ENCODE results near the gene DLGAP1. TPM values are rescaled to one million over a fixed set of nuclear protein-coding genes. Genes with fewer than 3 reads are reported as not detected.

The DLGAP1 gene
- total RNA-seq, 1 donor from 2014 or later = 7.2 TPM

DNA sequence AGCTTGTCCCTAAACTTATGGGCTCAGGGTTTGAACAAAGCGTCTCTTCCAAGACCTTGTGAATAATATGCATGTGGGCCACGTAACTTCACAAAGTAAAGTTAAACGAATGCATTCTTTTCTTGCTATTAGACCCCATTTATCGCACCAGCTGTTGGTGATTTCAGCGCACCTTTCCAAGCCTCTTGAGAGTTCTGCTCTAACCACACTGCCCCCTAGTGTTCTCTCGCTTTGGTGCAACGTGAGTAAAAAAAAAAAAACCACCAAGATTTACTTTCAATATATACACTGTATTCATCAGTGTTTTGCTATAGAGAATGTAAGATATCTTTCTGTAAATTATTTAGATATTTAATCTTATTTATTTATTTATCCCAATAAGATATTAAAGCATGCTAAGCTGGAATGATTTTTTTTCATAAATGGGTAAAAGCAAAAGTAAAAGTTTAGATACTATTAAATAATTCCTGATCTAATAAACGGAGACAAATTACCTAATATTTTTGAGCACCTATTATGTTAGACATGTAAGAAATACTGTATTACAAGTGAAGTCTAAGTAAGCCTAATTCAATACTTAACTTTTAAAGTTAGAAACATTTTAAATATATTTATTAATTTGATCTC is 459.5 kb downstream of the DLGAP1 start:
- peak; percentile 73 for DNase-seq (ENCODE audit: low read depth)

DNA sequence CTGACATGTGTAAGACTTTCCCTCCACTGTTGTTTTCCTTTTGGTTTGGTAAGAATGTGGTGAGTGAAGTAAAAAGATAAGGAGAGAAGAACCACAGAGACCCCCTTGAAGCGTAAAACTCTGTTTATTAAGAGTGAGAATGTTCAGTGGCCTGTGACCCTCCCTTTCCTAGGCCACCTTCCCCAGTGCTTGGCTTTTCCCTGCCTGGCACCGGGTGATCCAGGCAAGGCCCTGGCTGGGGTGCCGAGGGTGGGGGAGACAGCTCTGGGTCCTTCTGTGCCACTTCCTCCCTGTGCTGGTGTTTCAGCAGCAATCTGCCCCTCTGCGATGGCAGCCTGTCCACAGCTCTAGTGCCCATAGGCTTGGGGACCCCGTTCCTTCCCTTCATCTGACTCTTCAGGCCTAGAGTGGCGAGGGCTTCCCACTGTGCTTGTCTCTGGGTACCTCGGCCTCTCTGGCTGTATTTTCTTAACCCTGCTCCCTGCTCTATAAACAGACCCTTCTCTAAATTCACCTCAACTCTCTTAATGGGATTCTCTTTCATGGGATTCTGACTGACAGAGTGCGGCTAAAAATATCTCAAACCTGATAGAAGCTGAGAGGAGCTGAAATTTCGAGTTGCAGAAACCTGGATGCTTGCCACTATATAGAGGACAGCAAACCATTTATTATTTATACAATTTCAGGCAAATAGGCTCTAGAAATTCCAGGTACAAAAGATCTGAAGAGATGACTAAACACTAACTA is 461.0 kb downstream of the DLGAP1 start:
- DNase-seq (ENCODE audit: low read depth) = no peak

DNA sequence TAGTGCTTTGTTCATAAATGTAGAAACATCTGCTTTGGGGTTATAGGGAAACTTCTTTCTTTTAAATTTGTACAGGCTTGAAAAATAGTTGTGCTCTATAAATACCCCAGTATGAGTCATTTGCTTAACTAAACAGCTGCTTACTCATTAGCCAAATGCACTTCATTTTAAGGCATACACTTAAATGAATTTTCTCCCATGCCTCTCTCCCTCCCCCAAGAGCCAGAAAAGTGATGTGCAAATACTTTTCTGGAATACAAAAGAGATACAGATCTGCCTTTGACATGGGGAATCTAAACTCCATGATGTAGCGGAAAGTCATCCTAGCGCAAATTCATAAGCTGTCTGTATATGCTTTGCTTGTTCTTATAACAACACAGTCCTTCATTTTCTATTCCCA is 469.4 kb downstream of the DLGAP1 start:
- DNase-seq (ENCODE audit: low read depth) = peak; percentile 89

DNA sequence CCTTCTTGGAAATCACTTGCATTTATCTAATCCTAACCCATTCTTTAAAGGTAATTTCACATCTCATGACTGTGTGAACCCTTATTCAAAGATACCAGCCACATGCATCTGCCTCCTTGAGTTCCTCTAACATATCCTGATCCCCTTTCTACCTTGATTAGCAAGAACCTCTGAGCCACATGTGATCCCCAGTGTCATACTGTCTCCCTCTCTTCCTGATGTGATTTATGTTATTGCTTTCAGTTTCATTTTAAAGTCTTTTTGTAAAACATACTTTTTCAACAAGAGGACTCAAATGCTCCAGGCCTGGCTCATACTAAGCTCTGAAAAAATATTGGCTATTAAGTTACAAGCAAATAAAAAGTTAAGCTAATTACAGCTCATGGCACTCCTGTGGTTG is 470.1 kb downstream of the DLGAP1 start:
- peak; percentile 33 for DNase-seq (ENCODE audit: low read depth)

DNA sequence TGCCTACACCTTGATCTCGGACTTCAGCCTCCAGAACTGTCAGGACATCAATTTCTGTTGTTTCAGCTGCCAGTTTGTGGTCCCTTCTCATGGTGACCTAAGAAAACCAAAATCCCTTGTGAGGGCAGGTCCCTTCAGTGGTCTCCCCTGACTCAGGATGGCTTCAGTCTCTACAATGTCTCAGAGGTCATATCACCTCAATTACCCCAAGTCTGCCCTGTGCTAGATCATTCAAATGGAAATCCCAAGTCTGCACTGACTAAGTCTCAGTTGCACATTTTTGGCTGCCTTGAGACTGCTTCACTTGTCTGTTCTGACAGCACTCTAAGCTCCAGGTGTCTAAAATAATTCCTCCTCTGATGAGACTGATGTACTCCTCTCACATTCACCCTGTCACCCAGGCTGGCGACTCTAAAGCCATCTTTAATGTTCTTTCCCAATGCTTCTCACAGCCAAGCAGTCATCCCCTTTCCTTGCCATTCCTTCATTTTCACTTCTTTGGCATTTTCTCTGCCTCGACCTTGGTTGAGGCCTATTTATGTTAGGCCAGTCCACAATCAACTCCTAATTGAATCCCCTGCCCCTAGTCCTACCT is 470.8 kb downstream of the DLGAP1 start:
- no peak for DNase-seq (ENCODE audit: low read depth)

DNA sequence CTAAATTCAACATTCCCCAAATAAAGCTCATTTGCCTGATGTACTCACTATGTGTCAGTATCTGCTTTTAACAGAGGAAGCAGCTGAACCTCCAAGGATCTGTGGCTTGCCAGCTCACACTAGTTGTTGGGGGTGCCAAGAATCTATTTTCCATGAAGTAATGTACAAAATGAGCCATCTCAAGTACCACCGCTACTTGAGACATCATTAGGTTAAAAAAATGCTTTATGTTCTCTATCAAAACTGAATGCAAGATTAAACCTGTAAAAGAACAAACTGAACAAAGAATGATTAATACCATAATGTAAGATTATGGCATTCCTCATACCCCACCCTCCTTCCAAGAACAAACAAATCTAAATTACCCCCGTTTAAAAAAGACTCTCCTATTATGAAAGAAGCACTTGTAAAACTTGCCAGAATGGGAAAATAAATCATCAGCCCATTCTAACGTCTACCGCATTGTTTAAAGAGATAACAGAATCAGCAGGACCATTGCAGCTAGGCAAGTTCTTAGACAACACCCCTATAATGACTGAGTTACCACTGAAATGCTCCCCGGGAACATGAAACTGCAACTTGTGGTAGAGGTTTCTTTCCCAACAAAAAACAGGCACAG is 471.6 kb downstream of the DLGAP1 start:
- DNase-seq (ENCODE audit: low read depth) = peak; percentile 61

DNA sequence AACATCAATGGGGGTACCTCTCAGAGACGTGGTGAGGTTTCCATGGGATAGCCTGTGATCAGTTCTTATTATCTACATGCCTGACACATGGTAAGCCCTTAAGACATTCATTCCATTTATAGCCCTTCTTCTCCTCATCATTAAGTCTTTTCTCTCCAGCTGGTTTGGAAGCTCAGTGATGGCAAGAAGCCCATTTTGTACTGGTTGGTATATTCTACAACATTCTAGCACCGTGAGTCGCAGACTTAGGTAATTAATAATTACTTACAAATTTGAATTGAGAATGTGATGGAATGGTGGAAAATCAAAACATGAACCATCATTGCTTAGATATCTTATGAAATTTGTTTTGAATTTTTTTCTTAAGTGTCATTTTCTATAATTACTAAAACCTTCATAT is 472.6 kb downstream of the DLGAP1 start:
- peak; percentile 43 for DNase-seq (ENCODE audit: low read depth)

DNA sequence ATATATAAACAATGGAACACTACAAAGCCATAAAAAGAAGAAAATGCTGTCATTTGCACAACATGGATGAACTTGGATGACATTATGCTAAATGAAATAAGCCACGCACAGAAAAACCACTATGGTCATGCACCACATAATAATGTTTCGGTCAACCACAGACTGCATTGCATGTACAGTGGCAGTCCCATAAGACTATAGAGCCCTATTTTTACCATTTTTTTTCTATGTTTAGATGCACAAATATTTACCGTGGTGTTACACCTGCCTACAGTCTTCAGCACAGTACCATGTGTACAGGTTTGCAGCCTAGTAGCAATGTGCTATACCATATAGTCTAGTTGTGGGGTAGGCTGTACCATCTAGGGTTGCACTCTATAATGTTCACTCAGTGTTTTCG is 476.1 kb downstream of the DLGAP1 start:
- no peak for DNase-seq (ENCODE audit: low read depth)

DNA sequence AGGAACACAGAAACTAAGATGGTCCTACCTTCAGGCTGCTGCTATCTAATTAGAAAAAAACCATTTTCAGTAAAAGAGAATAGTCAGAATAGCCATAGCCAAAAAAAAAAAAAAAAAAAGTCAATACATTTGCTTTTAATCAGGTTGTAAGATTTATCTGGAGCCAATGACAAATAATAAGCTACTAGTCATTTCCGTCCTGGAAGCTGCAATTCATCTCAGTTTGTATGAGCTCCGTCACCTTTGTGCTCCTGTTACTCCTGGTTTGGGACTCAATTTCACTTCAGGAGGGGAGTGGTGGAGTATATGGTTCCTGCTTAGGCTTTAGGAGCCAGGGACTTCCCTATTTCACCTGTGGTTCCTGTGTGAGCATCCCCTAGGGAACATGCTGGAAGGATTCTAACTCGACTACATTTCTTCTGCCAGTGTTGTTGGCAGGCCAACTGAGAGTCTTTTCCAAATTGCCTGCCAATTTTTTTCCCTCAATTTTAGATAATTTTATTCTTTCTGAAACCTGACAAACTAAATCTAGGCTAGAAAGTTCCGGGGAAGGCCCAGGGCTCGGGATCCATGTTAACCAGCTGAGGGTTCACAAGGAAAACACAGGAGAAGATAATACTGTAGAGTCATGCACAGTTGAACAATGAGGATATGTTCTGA is 481.8 kb downstream of the DLGAP1 start:
- no peak for DNase-seq (ENCODE audit: low read depth)

DNA sequence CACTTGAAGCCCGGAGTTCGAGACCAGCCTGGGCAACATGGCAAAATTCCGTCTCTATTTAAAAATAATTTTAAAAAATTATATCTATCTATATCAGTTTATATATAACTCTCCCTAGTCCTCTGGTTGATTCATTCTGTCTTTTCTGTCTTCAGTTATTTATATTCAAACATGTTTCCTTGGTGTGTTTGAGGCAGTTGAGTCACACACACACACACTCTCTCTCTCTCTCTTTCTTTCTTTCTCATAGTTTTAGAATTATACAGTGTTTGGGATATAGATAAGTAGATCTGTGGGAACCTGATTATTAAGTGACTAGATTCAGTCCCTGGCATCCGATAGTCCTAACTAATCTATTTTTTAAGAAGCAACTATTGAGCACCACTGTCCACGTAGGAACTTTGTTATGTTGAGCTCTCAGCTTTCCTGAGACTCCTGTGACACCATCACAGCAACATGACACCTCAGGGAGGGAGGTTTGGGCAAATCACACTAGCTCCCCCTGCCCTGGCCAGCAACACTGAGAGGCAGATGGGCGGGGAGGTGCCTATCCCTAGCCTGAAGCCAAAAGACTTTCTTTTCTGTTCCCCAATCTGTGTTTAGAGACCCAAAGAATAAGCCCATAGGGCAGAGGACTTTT is 482.7 kb downstream of the DLGAP1 start:
- no peak for DNase-seq (ENCODE audit: low read depth)

DNA sequence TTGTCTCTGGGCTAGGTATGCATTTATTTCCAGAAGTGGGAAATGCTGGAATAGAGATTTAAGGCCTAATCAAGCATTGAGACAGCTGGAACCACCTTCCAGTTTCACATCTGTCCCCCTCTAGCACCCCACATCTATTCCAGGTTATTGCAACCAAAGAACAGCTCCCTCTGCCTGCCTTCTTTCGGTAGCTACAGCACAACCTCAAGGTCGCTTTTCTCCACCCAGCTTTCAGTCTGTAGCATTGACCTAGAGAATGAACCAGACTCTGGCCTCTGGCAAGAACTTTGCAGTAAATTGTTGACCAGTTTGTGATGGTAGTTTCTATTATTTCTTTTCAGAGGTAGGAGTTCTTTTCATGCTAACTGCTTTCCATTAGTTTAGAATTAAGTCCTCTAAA is 484.2 kb downstream of the DLGAP1 start:
- DNase-seq (ENCODE audit: low read depth) = peak; percentile 57

DNA sequence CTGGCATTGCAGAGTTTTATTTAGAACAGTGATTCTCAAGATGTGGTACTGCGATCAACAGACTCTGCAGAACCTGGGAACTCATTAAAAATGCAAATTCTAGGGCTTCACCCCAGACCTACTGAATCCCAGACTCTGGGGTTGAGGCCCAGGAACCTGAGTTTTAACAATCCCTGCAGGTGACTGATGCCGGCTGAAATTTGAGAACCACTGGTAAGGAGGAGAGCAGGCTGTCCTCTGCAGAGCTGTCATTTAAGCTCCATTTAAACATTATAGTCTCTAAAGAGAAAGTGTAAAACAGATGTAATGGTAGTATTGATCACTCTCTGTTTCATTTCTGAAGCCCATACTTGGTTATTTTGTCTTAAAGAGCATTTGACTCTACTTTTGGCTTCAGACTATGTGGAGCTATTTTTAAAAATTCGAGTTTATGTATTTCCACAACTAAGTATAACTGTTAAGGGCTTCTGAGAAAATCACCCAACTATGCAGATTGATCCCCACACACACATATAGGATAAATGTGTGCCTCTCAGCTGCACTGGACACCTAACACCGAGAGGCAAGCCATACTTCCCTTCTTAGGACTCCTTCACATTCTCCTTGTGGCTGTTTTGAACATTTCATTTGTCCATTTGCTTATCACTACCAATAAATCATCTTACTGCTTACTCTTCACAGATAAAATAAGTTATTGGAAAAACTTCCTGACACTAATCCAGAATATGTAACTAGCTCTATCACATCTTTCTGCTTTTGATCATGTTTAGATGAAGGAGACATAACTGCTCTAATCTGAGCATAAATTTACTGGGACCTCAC is 487.5 kb downstream of the DLGAP1 start:
- no peak for DNase-seq (ENCODE audit: low read depth)

DNA sequence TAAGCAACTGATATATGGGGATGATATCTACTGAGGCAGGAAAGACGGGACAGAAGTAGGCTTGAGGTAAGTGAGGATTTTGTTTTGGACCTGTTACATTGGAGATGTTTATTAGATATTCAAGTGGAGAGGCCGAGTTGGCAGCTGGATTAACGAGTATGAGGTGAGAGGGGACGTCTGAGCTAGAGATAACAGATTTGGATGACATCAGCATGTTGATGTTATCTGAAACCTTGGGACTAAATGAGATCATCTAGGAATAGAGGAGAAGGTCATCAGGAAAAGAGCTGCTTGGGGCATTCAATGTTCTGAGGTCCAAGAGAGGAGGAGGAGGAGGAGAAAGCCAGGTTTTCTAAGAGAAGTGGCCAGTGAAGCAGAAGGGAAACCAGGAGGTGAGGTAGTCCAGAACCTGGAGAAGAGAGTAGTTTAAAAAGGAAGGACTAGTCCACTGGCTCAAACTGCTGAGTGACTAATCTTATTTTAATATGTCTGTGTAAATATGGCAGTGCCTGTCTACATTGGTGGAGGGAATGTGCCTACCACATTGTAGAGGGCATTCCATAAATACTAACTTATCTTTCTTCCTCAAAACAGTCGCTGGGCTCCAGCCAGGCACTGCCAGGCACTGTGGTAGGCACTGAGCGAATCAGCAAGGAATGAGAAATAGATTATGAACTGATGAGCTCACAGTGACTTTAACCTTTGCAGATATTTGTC is 488.3 kb downstream of the DLGAP1 start:
- DNase-seq (ENCODE audit: low read depth) = peak; percentile 38

DNA sequence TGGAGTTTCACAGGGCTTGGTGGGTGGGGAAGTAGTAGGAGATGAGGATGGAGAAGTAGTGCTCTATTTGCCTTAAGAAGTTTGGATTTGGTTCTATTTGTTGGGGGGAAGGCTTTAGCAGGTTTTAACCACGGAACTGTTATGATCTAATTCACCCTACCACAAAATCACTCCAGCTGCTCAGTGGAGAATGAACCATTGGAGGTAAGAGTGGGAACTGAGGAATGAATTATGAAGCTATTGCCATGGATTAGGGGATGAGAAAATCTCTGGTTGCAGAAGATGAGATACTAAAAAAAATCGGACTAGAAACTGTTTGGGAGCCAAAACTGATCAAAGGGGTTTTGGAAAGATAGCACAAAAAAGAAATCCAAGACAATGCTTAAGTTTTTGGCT is 488.9 kb downstream of the DLGAP1 start:
- DNase-seq (ENCODE audit: low read depth) = no peak

DNA sequence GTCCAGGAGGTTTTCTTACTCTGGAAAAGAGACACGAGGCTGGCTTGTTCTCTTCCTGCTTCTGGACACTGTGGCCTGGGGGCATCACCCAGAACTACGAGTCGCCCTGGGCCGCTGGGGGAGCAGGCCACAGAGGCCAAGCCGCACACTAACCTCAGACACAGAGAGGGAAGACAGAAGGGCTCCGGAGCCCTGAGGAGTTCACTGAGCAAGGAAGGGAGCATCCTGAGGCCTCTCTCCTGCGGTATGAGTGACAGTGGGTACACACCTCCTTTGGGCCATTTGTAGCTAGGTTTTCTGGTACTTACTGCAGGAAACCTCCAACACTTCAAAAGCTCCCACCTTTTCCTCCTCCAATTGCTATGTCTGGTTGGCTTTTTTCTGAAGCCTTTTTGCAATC is 494.1 kb downstream of the DLGAP1 start:
- DNase-seq (ENCODE audit: low read depth) = no peak

DNA sequence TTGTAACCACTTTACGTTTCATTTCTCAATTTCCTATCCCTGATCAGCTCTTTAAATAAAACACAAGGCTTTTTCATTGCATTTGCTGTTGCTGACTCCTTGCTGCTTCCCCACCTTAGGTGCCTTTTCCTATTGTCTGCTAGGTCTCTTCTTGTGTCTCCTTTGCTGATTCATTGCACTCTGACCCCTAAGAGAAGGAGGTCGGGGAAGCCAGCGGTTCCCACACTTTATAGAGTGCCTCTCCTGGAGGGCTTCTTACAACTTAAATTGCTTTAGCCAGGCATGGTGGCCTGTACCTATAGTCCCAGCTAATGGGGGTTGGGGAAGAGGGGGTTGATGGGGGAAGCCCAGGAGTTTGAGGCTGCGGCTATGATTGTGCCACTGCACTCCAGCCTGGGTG is 495.0 kb downstream of the DLGAP1 start:
- no peak for DNase-seq (ENCODE audit: low read depth)

DNA sequence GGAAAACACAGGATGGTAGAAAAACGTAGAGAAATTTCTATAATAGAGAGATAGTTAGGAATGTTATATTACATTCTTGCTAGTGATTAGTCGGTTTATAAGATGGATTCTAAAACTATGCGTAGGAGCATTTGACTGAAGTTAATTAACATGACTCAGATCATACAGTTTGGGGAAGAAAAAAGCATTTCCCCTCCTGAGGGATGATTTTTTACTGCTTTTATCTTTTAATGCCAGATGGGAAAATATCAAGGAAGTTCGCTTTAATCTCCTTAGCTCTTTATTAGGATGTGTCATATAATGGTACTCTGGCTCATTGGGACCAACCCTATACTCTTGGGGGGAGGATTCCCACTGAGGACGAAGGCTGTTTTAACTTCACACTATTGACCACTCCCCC is 503.1 kb downstream of the DLGAP1 start:
- no peak for DNase-seq (ENCODE audit: low read depth)

DNA sequence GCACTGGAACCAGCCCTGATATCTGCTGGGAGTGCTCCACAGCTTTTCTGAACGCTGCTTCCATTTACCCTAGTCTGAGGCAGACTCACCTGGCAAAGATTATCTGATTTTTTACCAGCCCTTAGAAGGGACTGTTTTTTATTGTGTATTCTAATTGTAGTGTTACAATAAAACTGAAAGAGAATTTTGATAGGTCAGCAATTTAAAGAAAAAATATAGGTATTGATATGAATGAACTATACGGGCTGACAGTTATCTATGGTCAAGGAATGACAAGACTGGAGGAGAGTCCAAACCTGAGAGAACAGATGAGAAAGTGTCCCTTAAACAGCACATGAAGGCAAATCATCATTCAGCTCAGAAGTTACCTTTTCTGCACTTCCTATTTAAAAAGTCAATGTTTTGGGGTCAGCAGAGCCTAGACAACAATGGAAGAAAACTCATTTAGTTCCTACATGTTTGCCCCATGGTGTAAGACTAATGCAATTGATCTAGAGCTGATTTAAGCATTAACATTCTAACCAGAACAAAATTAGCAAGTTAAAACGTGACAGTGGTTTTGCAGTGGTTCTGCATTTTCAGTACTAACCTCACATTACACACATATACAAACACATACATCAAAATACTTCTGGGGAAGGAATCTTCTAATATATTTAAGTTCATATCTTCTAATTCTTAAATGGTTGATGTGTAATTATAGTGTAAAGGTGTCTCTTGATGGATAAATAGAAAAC is 504.3 kb downstream of the DLGAP1 start:
- no peak for DNase-seq (ENCODE audit: low read depth)

DNA sequence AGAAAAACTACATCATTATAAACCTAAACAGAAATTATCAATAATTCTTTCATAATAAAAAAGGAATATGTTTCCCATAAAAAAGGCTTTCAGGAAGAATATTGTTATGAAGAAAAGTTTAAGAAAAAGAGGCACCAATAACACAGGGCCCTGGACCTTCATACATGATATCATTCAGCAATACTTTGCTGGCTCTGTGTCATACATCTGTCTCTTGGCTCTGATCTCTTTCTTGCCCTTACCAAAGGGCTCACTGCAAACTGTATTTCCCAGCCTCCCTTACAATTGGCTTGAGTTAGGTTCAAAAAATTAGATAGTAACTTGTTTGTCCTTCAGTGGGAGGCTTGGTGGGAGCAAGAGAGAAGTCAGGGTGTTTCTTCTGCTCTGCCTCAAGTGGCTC is 506.1 kb downstream of the DLGAP1 start:
- DNase-seq (ENCODE audit: low read depth) = no peak

DNA sequence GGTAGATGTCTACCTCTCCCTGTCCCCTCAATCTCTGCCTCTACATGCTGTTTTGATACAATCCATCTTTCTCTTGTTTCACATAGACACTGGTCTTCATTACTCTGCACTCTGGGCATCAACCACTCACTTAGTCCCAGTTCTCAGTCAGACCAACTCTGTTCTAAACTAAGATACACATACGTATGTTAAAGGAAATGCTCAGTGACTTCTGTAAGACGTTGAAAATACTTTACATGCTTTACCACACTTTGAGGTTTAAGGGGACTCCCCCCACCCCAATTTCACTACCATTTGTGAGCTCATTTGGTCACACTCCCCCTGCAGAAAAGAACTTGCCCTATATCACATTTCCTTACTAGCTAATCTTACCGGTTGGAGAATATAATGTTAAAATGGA is 507.7 kb downstream of the DLGAP1 start:
- DNase-seq (ENCODE audit: low read depth) = no peak

Data from renal cortical epithelial cell (primary cell).